GM19193 (cell line): ENCODE results near the gene RSPO3.

Source experiments
- POLR2A ChIP-seq: IDR thresholded peaks from 4 replicates; pipeline ENCODE4 v1.6.1; 2011; ENCODE audit not compliant: insufficient read depth, insufficient read length; ENCODE audit errors: extremely low read depth

The RSPO3 gene

DNA sequence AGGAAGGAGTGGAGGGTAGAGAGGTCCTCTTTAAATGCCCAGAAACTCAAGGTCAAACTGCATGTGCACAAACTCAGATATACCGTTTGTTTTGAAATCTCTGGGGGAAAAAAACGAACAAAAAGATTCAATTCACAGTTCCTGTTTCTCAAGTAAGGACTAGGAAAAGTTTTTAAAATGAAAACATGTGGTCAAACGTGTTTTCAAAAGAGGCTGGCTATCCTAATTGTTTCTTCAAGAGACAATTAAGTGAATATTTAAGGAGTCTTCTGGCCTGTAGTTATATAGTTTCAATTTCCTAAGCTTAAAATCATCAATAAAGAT lies 3.1 kb downstream of the RSPO3 start:
- no peak for TF ChIP-seq POLR2A

DNA sequence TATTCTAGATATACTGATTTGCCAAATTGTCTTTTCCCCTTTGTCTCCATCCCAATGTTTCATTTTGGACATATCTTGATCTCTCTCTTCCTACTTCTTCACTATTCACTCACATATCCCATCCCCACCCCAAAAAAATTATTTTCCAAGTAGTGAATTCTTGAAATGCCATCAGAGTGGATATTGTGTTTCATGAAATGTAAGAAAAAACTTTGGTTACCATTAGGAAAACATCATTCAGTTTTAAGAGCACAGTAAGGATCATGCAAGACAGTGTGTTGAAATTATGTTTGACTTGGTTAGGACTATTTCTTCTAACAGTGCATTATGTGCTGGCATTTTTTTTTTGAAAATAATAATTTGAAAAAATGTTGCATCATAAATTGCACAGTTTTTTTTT lies 5.7 kb downstream of the RSPO3 start:
- no peak for TF ChIP-seq POLR2A

DNA sequence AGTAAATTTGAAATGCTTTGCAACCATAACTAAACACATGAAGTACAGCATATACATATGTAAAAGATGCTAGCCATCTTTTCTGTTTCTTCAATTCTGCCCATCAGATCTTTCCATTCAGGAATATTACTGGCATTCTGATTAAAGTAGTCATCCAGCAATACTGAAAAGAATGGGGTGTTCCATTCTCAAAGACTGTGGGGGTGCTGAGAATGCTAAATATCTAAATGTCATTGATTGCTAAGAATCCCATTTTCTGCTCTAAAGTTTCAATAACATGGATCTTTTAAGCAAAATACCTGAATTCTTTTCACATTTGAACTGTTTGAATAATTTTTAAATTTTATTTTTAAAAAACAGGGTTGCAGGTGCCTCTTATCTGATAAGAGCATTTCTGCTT lies 6.2 kb downstream of the RSPO3 start:
- no peak for TF ChIP-seq POLR2A

GRCh38 chr6:127128066-127128465 lies 9.6 kb downstream of the RSPO3 start:
- no peak for TF ChIP-seq POLR2A

- TF ChIP-seq POLR2A, result no peak
Observed at GRCh38 chr6:127129251-127129650, 10.8 kb downstream of the RSPO3 start.

DNA sequence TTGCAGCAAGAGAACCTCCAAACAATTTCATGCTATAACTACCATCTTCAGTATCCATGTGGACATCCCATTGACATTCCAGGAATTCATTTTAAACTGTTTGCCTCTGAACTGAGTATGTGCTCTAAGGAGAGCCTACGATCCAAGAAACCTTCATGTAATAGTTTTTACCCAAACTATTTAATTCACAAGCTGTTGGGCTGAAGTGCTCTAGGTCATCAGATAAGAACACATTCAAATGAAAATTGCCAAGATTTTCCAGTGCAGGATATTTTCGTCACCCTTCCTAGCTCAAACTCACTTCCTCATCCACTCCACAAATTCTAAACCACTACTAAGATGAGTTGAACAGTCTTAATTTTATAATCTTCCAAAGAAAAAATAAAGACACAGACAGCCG lies 12.8 kb downstream of the RSPO3 start:
- no peak for TF ChIP-seq POLR2A

GRCh38 chr6:127131772-127132376 lies 13.4 kb downstream of the RSPO3 start:
- no peak for TF ChIP-seq POLR2A

DNA sequence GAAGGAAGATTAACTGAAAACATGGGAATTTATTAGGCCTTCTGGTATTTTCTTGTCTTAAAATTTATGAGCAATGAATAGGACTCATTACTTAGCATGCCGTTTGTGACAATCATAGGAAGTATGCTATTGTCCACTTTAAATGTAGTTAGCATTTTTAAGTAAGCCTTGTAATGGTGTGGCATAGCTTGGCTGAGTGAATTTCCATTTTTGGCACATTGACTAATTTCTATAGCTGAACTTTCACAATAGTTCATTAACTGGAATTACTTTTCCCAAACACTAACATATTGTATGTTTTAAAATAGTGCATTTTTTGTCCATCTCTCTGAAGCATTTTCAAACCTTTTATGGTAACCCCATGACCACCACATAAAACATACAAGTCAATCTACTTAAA lies 15.7 kb downstream of the RSPO3 start:
- TF ChIP-seq POLR2A, result no peak

- TF ChIP-seq POLR2A, result no peak
Observed at GRCh38 chr6:127136786-127137185, 18.3 kb downstream of the RSPO3 start.

DNA sequence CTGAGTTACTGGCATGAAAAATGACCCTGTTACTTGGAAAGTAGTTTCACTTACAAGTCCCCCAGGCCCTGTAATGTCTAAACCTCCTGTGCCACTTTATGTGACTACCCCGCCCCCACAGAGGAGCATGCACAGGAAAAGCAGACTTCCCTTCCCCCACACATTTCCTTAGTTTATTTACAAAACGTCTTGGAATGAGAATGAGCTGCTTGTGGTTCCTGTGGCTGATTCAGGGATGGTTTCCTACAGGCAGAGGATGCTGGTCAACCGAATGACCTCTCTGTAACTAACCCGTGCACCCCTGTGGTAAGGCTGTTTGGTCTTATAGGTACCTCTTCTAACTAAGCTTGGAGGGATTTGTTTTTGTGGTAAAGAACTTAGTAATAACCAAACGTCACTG lies 28.5 kb downstream of the RSPO3 start:
- no peak for TF ChIP-seq POLR2A

- TF ChIP-seq POLR2A, result no peak
Observed at GRCh38 chr6:127147534-127147933, 29.1 kb downstream of the RSPO3 start.

DNA sequence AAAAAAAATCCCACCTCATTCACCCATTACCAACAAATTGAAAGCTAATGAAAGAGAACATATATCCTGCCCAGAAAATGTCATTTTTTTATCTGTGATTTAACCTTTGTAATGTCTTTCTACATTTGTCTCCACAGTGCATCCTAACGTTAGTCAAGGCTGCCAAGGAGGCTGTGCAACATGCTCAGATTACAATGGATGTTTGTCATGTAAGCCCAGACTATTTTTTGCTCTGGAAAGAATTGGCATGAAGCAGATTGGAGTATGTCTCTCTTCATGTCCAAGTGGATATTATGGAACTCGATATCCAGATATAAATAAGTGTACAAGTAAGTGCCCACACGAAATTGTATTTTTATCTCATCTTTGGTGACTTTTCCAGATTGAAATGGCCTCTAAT lies 30.0 kb downstream of the RSPO3 start:
- TF ChIP-seq POLR2A, result no peak

GRCh38 chr6:127154509-127154908 lies 36.0 kb downstream of the RSPO3 start:
- TF ChIP-seq POLR2A, result no peak

- no peak for TF ChIP-seq POLR2A
Observed at GRCh38 chr6:127160484-127160883, 42.0 kb downstream of the RSPO3 start.

DNA sequence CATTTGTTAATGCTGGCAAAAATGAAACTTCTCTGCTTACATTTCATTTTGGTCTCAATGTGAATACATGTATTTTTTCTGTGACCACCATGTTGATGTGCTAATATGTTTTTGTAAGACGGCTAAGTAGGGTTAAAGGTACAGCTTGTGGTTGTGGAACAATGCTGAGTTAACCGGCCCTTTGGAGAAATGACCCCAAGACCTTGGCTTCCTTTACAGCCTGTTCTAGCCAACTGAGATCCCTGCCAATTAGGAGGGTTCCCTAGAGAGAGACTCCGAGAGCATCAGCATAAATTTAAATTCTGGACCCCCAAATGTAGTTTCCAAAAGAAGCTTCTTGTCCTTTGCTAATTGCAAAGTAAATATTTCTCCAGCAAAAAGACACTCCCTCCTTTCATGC lies 44.4 kb downstream of the RSPO3 start:
- no peak for TF ChIP-seq POLR2A

DNA sequence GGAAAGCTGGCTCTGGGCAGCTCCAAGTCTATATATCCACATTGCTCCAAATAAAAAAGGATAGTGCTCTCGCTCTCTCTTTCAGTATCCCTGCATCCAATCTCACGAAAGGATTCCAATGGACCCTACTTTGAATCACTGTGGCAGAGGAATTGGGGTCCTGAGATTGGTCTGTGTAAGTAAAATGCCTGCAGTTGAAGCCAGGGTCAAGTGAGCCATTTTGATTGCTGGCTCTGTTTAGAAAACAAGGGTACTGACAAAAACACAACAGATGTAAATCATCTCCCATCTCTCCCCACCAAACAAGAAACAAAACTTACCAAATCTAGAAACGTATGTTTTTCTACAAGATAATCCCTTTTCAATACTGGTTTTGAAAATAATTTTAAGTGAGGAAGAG lies 45.6 kb downstream of the RSPO3 start:
- TF ChIP-seq POLR2A, result no peak

GRCh38 chr6:127164565-127164964 lies 46.1 kb downstream of the RSPO3 start:
- TF ChIP-seq POLR2A, result no peak
